Measurements from ENCODE around the gene PTCHD1. TPM values are rescaled to one million over a fixed set of nuclear protein-coding genes. Genes with fewer than 3 reads are reported as not detected.

The PTCHD1 gene
- total and polyA plus RNA-seq, 2 donors from 2014 or later = 0.63 TPM; not detected in 1

- Histone ChIP-seq H3K9me3 (ENCODE audit: control insufficient read depth in 2 of 3, insufficient read depth in 1 of 3, low read length in 3 of 3) (no peaks in the 10 kb centered on the region), H3K9ac (ENCODE audit: low read length in 3 of 3) (no peak overlapping the region), H3K27ac (ENCODE audit: low read depth in 2 of 2, low read length in 2 of 2) (no peak overlapping the region), H3K4me1 (ENCODE audit: control insufficient read depth in 2 of 3, insufficient read depth in 2 of 3, low read depth in 1 of 3, low read length in 3 of 3) (no peaks in the 10 kb centered on the region), H3K27me3 (ENCODE audit: control insufficient read depth, insufficient read depth, low read length) (no peaks in the 10 kb centered on the region), H3K4me3 (ENCODE audit: low read length in 3 of 3) (no peak overlapping the region), H3K36me3 (ENCODE audit: control insufficient read depth in 2 of 3, insufficient read depth in 3 of 3, low read length in 3 of 3) (no peaks in the 10 kb centered on the region)
- no peak for TF ChIP-seq CTCF (IDR thresholded peaks at IDR 0.05; ENCODE audit: borderline replicate concordance, extremely low read depth, insufficient read depth)
- intact Hi-C loops (cut with DNase I) = no loop called here
- DNase-seq = no peak
- FAIRE-seq = no peak
Measured at GRCh38 chrX:23451266-23451665, 116.6 kb downstream of the PTCHD1 start.

All from kidney (tissue), 14 donors.